ENCODE measurements around the gene SUSD1.

- TF ChIP-seq CTCF (conservative IDR thresholded peaks at IDR 0.05; ENCODE audit: low read length) (no peak), EZH2phosphoT487 (IDR thresholded peaks at IDR 0.05; ENCODE audit: borderline replicate concordance, low read depth, low read length) (no peak)
These were observed 9.1 kb upstream of the SUSD1 start for GRCh38 chr9:112184221-112184620.
